Mesendoderm (in vitro differentiated cells): ENCODE results near the gene SLC50A1.

Experiments used
- DNase-seq: peaks from one replicate; pipeline ENCODE4 v3.0.0; 2013
- H2AK5ac ChIP-seq: 2 replicates; pipeline ENCODE4 v1.6.1; 2013; ENCODE audit warnings: low read length, inconsistent platforms
- H2BK120ac ChIP-seq: 2 replicates; pipeline ENCODE4 v1.6.1; 2013; ENCODE audit warnings: low read depth, mild to moderate bottlenecking, low read length, moderate library complexity, mixed read lengths
- H2BK15ac ChIP-seq: replicated peaks from 2 replicates; pipeline ENCODE4 v1.6.1; 2013; ENCODE audit warnings: low read depth, mild to moderate bottlenecking, moderate library complexity
- H2BK5ac ChIP-seq: 2 replicates; pipeline ENCODE4 v1.6.1; 2013; ENCODE audit warnings: low read length, inconsistent platforms
- H3K18ac ChIP-seq: 2 replicates; pipeline ENCODE4 v1.6.1; 2013; ENCODE audit warnings: mild to moderate bottlenecking, low read length, mixed read lengths
- H3K23ac ChIP-seq: one replicate; pipeline ENCODE4 v1.6.1; 2013; ENCODE audit warnings: low read length
- H3K27ac ChIP-seq: 2 replicates; pipeline ENCODE4 v1.5.1; 2013; ENCODE audit warnings: low read depth, mild to moderate bottlenecking, inconsistent platforms, low read length, moderate library complexity
- H3K27me3 ChIP-seq: 2 replicates; pipeline ENCODE4 v1.6.1; 2013; ENCODE audit warnings: low read length, control low read depth, mild to moderate bottlenecking, inconsistent platforms; ENCODE audit not compliant: insufficient read depth, poor library complexity
- H3K36me3 ChIP-seq: 2 replicates; pipeline ENCODE4 v1.6.1; 2013; ENCODE audit warnings: low read length, inconsistent platforms; ENCODE audit not compliant: control insufficient read depth, insufficient read depth
- H3K4ac ChIP-seq: one replicate; pipeline ENCODE4 v1.6.1; 2013; ENCODE audit warnings: low read depth, mild to moderate bottlenecking, low read length, moderate library complexity
- H3K4me1 ChIP-seq: 2 replicates; pipeline ENCODE4 v1.6.1; 2013; ENCODE audit warnings: low read depth, low read length, inconsistent platforms; ENCODE audit not compliant: control insufficient read depth
- H3K4me2 ChIP-seq: 2 replicates; pipeline ENCODE4 v1.6.1; 2013; ENCODE audit warnings: low read length
- H3K4me3 ChIP-seq: 2 replicates; pipeline ENCODE4 v1.5.1; 2013; ENCODE audit warnings: mild to moderate bottlenecking, low read length
- H3K56ac ChIP-seq: one replicate; pipeline ENCODE4 v1.6.1; 2013; ENCODE audit warnings: low read length
- H3K79me1 ChIP-seq: 2 replicates; pipeline ENCODE4 v1.6.1; 2013; ENCODE audit warnings: low read length, inconsistent platforms
- H3K79me2 ChIP-seq: 2 replicates; pipeline ENCODE4 v1.6.1; 2013; ENCODE audit warnings: mild to moderate bottlenecking, low read length; ENCODE audit not compliant: control insufficient read depth, insufficient read depth
- H3K9ac ChIP-seq: 2 replicates; pipeline ENCODE4 v1.6.1; 2013; ENCODE audit warnings: low read length, inconsistent platforms
- H4K5ac ChIP-seq: one replicate; pipeline ENCODE4 v1.6.1; 2013; ENCODE audit warnings: low read length
- H4K8ac ChIP-seq: one replicate; pipeline ENCODE4 v1.6.1; 2013; ENCODE audit warnings: low read depth, mild to moderate bottlenecking, control low read depth, low read length, moderate library complexity
- WGBS: extraction: QIAGEN DNeasy Blood & Tissue Kit; methylation state at CpG from one replicate; pipeline ENCODE4 v1.1.7; 2013; ENCODE audit warnings: low lambda C conversion rate, missing lambda C conversion rate; ENCODE audit not compliant: insufficient coverage; ENCODE audit errors: extremely low coverage; 5-methylcytosine and 5-hydroxymethylcytosine counted together

The SLC50A1 gene

GRCh38 chr1:155174324-155175280, 39.0 kb downstream of the SLC50A1 start:
- Histone ChIP-seq H3K4me1 (peaks cover 2% of the 10 kb centered on the region), H3K9ac (peak overlapping the region; percentile 70), H3K56ac (peak overlapping the region; percentile 92), H3K4ac (peak overlapping the region; percentile 49), H2BK15ac (no peak overlapping the region), H3K4me2 (peak overlapping the region; percentile 97), H3K4me3 (peak overlapping the region; percentile 65), H3K18ac (no peak overlapping the region), H2BK120ac (no peak overlapping the region), H3K27ac (no peak overlapping the region), H2BK5ac (no peak overlapping the region), H3K27me3 (no peaks in the 10 kb centered on the region), H3K79me1 (no peaks in the 10 kb centered on the region), H3K79me2 (peaks cover 2% of the 10 kb centered on the region), H3K23ac (no peak overlapping the region), H4K8ac (no peak overlapping the region), H2AK5ac (peak overlapping the region; percentile 73), H3K36me3 (peaks cover 5% of the 10 kb centered on the region), H4K5ac (no peak overlapping the region)
- WGBS, result no CpG with 5 or more reads among the region's 35 CpGs
- DNase-seq, result peak; percentile 47

GRCh38 chr1:155175281-155175926, 39.8 kb downstream of the SLC50A1 start:
- no peak overlapping the region for H3K23ac ChIP-seq
- WGBS, result no CpG with 5 or more reads among the region's 12 CpGs

GRCh38 chr1:155175927-155176371, 40.3 kb downstream of the SLC50A1 start:
- Histone ChIP-seq H3K4me2 (no peak overlapping the region), H3K56ac (no peak overlapping the region), H3K27me3 (no peaks in the 10 kb centered on the region), H4K8ac (no peak overlapping the region), H2BK15ac (no peak overlapping the region), H3K27ac (no peak overlapping the region), H2BK5ac (no peak overlapping the region), H3K4me1 (peaks cover 2% of the 10 kb centered on the region), H3K23ac (no peak overlapping the region), H3K9ac (no peak overlapping the region), H3K79me2 (peaks cover 2% of the 10 kb centered on the region), H2AK5ac (no peak overlapping the region), H3K79me1 (no peaks in the 10 kb centered on the region), H3K18ac (no peak overlapping the region), H2BK120ac (no peak overlapping the region), H4K5ac (no peak overlapping the region), H3K4me3 (no peak overlapping the region), H3K4ac (no peak overlapping the region), H3K36me3 (peaks cover 3% of the 10 kb centered on the region)
- no peak for DNase-seq
- WGBS, result no CpG with 5 or more reads among the region's 9 CpGs

More at GRCh38 chr1:155175281-155175926, 39.8 kb downstream of the SLC50A1 start:
- Histone ChIP-seq H4K8ac (no peak overlapping the region), H3K4me3 (no peak overlapping the region), H3K18ac (no peak overlapping the region), H3K56ac (peak overlapping the region; percentile 27), H2BK15ac (no peak overlapping the region), H2BK5ac (no peak overlapping the region), H3K9ac (no peak overlapping the region), H3K4me2 (no peak overlapping the region), H3K27ac (no peak overlapping the region), H3K79me1 (no peaks in the 10 kb centered on the region), H3K27me3 (no peaks in the 10 kb centered on the region), H3K36me3 (peaks cover 3% of the 10 kb centered on the region), H3K4ac (no peak overlapping the region), H3K79me2 (peaks cover 2% of the 10 kb centered on the region), H3K4me1 (peaks cover 2% of the 10 kb centered on the region), H2AK5ac (no peak overlapping the region), H2BK120ac (no peak overlapping the region), H4K5ac (no peak overlapping the region)
- DNase-seq, result no peak

- H4K8ac ChIP-seq, result no peak overlapping the region
- H3K4me1 ChIP-seq, result peaks cover 2% of the 10 kb centered on the region
- H3K27ac ChIP-seq, result no peak overlapping the region
- DNase-seq, result peak; percentile 59
- H3K56ac ChIP-seq, result no peak overlapping the region
- H3K79me1 ChIP-seq, result no peaks in the 10 kb centered on the region
- H3K4me2 ChIP-seq, result no peak overlapping the region
- no peaks in the 10 kb centered on the region for H3K27me3 ChIP-seq
- H2BK15ac ChIP-seq, result no peak overlapping the region
- H3K23ac ChIP-seq, result no peak overlapping the region
- H3K9ac ChIP-seq, result no peak overlapping the region
- H4K5ac ChIP-seq, result no peak overlapping the region
- no peak overlapping the region for H3K4me3 ChIP-seq
- no peak overlapping the region for H2BK5ac ChIP-seq
- no CpG with 5 or more reads among the region's 8 CpGs for WGBS
- peaks cover 3% of the 10 kb centered on the region for H3K36me3 ChIP-seq
- H2BK120ac ChIP-seq, result no peak overlapping the region
- H3K79me2 ChIP-seq, result peaks cover 2% of the 10 kb centered on the region
- H3K4ac ChIP-seq, result no peak overlapping the region
- H2AK5ac ChIP-seq, result no peak overlapping the region
- no peak overlapping the region for H3K18ac ChIP-seq
Measured at GRCh38 chr1:155176544-155177071, 41.0 kb downstream of the SLC50A1 start.

GRCh38 chr1:155177192-155177917, 41.7 kb downstream of the SLC50A1 start:
- no peak overlapping the region for H3K27ac ChIP-seq
- peaks cover 3% of the 10 kb centered on the region for H3K36me3 ChIP-seq
- no CpG with 5 or more reads among the region's 11 CpGs for WGBS
- no peaks in the 10 kb centered on the region for H3K27me3 ChIP-seq
- H4K5ac ChIP-seq, result no peak overlapping the region
- no peaks in the 10 kb centered on the region for H3K79me2 ChIP-seq
- H4K8ac ChIP-seq, result no peak overlapping the region
- no peak overlapping the region for H3K56ac ChIP-seq
- H3K4me3 ChIP-seq, result no peak overlapping the region
- H2BK15ac ChIP-seq, result no peak overlapping the region
- H3K18ac ChIP-seq, result no peak overlapping the region
- no peak overlapping the region for H3K4ac ChIP-seq
- no peak overlapping the region for H3K4me2 ChIP-seq
- H2BK120ac ChIP-seq, result no peak overlapping the region
- H3K79me1 ChIP-seq, result no peaks in the 10 kb centered on the region
- no peak overlapping the region for H3K23ac ChIP-seq
- H3K4me1 ChIP-seq, result peaks cover 2% of the 10 kb centered on the region
- H2BK5ac ChIP-seq, result no peak overlapping the region
- no peak overlapping the region for H2AK5ac ChIP-seq
- DNase-seq, result no peak
- H3K9ac ChIP-seq, result no peak overlapping the region
